Ishikawa (cell line): Measurements from ENCODE around the gene STRN3.

ENCODE experiments used
- CEBPB ChIP-seq: IDR thresholded peaks from 2 replicates; pipeline ENCODE4 v1.6.1; 2012
- RAD21 ChIP-seq: IDR thresholded peaks from 2 replicates; pipeline ENCODE4 v1.6.1; 2012; ENCODE audit warnings: low read depth
- TAF1 ChIP-seq: IDR thresholded peaks from 2 replicates; pipeline ENCODE4 v1.6.1; 2012; ENCODE audit warnings: low read depth, mild to moderate bottlenecking
- TEAD4 ChIP-seq: IDR thresholded peaks from 2 replicates; pipeline ENCODE4 v1.6.1; 2012
- YY1 ChIP-seq: IDR thresholded peaks from 2 replicates; pipeline ENCODE4 v1.6.1; 2012; ENCODE audit warnings: low read depth
- TF ChIP-seq, protein P1 (sequence below): IDR thresholded peaks from 2 replicates; pipeline ENCODE4 v1.6.1; 2012; ENCODE audit warnings: low read depth, mild to moderate bottlenecking

GRCh38 chr14:31022386-31022785 is 3.8 kb downstream of the STRN3 start:
- TF ChIP-seq CEBPB (no peak), TAF1 (no peak), RAD21 (no peak), YY1 (no peak), TEAD4 (no peak)
- TF ChIP-seq, protein P1, sequence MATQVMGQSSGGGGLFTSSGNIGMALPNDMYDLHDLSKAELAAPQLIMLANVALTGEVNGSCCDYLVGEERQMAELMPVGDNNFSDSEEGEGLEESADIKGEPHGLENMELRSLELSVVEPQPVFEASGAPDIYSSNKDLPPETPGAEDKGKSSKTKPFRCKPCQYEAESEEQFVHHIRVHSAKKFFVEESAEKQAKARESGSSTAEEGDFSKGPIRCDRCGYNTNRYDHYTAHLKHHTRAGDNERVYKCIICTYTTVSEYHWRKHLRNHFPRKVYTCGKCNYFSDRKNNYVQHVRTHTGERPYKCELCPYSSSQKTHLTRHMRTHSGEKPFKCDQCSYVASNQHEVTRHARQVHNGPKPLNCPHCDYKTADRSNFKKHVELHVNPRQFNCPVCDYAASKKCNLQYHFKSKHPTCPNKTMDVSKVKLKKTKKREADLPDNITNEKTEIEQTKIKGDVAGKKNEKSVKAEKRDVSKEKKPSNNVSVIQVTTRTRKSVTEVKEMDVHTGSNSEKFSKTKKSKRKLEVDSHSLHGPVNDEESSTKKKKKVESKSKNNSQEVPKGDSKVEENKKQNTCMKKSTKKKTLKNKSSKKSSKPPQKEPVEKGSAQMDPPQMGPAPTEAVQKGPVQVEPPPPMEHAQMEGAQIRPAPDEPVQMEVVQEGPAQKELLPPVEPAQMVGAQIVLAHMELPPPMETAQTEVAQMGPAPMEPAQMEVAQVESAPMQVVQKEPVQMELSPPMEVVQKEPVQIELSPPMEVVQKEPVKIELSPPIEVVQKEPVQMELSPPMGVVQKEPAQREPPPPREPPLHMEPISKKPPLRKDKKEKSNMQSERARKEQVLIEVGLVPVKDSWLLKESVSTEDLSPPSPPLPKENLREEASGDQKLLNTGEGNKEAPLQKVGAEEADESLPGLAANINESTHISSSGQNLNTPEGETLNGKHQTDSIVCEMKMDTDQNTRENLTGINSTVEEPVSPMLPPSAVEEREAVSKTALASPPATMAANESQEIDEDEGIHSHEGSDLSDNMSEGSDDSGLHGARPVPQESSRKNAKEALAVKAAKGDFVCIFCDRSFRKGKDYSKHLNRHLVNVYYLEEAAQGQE = no peak
